NCI-H460 (cell line): Measurements from ENCODE around the gene OLFML2A. TPM values are rescaled to one million over a fixed set of nuclear protein-coding genes. Genes with fewer than 3 reads are reported as not detected.
"Not testable (repeated sequence)": the region's sequence is repeated elsewhere in the genome, so short reads cannot be mapped to it uniquely, and the experiment has no call there.

ENCODE experiments used
- DNase-seq: peaks from one replicate; pipeline ENCODE4 v3.0.0-alpha.2; 2016; ENCODE audit warnings: low read depth; ENCODE audit errors: extremely low read depth
- polyA plus RNA-seq: library from polyadenylated mRNA; depleted of rRNA; stranded (reverse); fragments of >200 nt; gene quantifications from 2 replicates; pipeline ENCODE4 v1.2.3, GENCODE V29; 2014; cell fraction: nucleus; rRNA removed
- total RNA-seq: library from RNA; depleted of rRNA; stranded (reverse); fragments of >200 nt; shearing (Covaris generic); gene quantifications from 2 replicates; pipeline ENCODE4 v1.2.3, GENCODE V29; 2014; rRNA removed

OLFML2A gene
- total RNA-seq: 60.6 and 63.6 TPM in 2 replicates
- polyA plus RNA-seq: 64.7 and 73.9 TPM in 2 replicates

DNA sequence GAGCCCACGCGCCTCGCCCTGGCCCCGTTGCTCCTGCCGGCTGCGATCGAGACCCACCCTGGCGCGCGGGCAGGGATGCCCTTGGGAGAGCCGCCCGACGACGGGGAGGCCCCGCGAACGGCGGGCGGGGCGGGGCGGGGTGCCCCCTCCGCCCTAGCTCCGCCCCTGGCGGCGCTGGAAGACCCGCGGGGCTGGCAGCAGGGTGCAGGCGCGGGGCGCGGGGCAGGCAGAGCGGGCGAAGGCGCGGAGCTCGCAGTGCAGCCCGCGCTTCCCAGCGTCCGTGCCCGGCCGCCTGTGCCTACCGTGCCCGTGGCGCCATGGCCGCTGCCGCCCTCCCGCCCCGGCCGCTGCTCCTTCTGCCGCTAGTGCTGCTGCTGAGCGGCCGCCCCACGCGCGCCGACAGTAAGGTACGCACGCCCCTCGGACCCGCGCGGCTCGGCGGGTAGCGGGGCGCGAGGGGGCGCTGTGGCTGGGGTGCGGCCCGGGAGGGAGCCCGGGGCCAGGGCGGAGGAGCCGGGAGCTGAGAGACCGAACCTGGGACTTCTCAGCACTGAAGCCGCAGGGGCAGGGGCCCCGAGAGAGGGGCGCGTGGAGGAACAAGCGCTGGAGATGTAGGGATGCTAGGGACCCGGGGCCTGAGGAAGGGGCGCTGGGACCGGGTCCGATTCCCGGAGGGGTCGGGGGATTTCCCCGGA is at the start of gene OLFML2A:
TSS of gene OLFML2A (plus strand) at position 180 of the 695 bp plus-strand sequence. CDS start at position 318, 138 bp downstream.
- peak; percentile 36 for DNase-seq

DNA sequence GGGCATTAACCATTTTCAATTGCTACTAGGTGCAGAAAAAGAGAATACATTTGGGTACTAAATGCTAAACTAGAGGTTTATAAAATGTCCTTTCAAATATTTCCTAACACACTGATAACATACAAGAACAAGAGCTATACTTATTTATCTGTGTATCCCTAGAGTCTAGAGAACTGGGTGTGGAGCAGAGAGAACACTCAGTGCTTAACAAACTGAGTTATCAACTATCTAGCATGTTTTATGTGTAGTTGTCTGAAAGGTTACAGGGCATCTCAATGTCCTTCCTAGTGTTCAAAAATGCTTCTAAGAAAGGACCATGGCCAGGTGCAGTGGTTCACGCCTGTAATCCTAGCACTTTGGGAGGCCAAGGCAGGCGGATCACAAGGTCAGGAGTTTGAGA is 46.2 kb upstream of the OLFML2A start:
- no peak for DNase-seq

DNA sequence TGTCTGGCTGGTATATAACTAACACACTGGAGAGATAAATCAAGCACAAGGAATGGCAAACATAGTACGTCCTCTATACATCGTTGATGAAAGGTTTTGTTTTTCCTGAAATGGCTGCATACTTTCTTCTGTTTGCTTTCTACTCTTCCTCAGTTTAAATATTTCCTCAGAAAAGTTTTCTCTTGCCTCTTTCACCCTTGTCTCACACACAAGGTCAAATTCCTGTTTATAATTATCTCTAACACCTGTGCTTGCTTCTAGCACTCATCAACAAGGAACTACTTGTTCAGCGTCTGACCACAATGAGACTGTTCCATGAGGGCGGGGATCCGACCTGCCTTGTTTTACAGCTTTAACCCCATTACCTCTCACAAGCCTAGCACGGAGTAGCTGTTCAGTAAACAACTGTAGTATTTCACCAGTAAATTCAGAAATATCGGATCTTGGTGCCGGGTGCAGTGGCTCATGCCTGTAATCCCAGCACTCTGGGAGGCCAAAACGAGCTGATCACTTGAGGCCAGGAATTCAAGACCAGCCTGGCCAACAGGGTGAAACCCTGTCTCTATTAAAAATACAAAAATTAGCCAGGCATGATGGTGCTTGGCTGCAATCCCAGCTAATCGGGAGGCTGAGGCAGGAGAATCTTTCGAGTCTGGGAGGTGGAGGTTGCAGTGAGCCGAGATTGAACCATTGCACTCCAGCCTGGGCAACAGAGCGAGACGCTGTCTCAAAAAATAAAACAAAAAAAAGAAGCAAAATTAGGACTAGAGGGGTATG is 42.8 kb upstream of the OLFML2A start:
- DNase-seq: no peak

DNA sequence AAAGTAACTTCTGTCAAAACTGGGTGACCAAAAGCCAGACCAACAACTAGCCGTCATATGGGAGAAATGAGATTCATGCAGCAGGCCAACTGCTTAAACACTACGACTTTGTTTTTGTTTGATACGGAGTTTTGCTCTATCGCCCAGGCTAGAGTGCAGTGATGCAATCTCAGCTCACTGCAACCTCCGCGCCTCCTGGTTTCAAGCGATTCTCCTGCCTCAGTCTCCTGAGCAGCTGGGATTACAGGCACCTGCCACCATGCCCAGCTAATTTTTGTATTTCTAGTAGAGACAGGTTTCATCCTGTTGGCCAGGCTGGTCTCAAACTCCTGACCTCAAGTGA is 42.2 kb upstream of the OLFML2A start:
- DNase-seq: not testable (repeated sequence)

DNA sequence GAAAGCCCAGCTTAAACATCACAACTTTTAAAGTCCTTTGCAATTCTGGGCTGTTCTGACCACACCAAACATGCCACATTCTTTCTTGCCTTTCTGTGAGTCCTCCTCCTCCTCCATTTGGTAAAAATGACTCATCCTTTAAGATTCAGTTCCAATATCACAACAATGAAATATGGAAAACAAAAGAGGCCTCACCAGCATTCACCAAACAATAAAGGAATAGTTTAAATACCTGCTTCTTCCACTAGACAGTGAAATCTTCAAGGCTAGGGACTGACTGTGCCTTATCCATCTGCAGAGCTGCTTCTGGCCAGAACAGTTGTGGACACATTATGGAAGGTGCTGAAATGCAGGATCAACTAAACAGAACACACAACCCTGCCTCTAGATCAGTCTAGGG is 41.8 kb upstream of the OLFML2A start:
- no peak for DNase-seq

DNA sequence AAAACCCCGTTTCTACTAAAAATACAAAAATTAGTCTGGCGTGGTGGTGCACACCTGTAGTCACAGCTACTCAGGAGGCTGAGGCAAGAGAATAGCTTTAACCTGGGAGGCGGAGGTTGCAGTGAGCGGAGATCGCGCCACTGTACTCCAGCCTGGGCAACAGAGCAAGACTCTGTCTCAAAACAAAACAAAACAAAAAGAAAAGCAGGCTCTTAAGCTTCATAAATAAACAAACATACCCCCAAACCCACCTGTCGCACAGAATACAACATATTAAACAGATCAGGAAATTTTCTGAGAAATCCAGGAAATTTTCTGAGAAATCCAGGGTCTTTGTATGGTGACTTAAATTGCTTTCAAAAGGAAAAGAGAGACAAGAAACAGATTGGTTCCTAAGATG is 38.9 kb upstream of the OLFML2A start:
- DNase-seq: not testable (repeated sequence)

DNA sequence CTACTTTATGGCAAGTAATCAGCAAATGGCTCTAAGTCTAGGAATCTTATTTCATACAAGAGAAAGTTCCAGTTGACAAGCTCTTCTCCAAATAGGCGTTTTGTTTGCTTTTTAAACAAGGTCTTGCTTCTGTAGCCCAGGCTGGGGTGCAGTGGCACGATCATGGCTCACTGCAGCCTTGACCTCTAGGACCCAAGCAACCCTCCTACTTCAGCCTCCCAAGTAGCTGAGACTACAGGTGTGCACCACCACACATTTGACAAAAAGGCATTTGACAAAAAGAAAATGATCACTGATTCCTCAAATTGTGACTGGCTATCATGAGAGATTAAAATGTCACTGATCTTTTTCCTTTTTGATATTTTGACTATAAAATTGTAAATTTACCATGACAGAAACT is 37.6 kb upstream of the OLFML2A start:
- no peak for DNase-seq

DNA sequence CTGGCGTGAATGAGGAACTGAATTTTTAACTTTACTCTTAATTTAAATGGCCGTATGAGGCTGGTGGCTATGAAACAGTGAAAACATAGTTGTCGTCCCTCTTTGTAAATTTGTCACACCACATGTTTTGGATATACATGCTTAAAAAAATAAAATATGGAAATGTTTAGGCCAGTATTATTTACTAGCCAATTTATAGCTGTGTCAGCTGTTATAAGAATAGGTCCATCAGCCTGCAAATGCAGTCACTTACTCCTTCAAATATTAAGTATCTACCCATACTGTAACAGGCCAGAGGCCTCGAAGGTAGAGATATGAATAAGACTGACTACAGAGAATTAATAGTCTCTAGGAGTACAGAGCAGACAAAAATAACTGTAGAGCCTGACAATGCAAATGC is 35.8 kb upstream of the OLFML2A start:
- DNase-seq: no peak

DNA sequence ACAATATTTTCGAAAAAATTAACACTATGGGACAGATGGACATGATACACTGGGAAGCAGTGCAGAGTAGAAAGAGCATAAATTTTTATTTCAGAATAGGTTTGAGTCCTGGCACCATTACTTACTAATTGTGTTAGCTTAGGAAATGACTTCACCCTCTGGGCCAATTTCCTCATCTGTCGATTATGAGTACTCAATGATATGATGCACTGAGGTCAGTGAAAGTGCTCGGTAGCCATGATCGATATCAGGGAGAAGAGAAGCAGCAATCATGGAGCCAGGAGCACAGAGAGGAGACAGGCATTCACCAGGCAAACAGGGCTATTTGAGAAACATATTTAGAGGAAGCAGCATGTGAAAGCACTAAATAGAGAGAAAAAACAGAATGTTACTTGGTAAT is 35.3 kb upstream of the OLFML2A start:
- DNase-seq: no peak

DNA sequence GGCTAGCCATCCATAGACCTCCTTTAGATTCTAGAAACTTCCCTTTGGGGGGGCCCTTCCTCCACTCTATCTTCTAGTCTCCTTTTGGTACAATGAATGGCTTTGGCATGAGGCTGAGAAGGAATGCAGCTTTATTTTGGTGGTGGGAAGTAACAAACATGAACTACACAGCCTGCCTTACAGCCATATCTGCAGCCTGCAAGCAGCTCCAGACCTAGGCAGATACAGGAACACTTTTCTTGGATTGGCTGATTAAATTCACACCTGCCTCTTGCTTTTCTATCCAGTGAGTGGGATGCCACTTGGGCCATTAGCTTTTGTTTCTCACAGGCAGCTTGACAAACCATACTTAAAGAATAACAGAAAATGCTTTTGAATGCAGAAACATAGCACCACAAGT is 34.0 kb upstream of the OLFML2A start:
- DNase-seq: no peak

DNA sequence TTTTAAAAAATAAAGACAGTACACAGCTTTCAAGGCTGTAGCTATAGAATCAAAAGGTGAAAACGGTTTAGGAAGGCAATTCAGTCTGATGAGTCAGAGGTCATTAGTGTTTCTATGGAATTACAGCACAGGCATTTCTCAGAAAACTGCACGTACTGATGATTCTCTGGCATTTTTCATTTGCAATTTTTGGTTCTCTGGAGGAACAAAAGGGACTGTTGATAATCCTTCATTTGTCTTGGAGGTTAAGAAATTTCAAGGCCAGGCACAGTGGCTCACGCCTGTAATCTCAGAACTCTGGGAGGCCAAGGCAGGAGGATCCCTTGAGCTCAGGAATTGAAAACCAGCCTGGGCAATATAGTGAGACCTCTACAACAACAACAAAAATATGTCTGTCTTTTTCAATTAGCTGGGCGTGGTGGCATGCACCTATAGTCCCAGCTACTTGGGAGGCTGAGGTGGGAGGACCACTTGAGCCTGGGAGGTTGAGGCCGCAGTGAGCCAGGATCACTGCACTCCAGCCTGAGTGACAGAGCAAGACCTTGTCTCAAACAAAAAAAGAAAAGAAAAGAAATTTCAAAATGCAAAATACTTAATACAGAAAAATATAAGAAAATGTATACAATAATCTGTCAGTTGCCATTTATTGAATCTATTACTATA is 33.1 kb upstream of the OLFML2A start:
- no peak for DNase-seq

DNA sequence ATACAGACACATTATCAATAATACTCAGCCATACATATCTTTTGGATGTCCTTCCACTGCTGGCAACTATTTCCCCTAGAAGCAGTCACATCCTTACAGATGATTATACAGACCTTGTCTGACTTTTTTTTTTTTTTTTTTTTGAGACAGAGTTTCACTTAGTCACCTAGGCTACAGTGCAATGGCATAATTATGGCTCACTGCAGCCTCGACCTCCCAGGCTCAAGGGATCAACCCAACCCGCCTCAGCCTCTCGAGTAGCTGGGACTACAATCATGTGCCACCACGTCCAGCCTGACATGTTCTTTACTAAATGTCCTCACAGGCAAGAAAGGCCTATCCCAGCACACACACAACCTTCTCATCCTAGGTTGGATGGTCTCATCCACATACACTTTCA is 29.9 kb upstream of the OLFML2A start:
- DNase-seq: no peak

DNA sequence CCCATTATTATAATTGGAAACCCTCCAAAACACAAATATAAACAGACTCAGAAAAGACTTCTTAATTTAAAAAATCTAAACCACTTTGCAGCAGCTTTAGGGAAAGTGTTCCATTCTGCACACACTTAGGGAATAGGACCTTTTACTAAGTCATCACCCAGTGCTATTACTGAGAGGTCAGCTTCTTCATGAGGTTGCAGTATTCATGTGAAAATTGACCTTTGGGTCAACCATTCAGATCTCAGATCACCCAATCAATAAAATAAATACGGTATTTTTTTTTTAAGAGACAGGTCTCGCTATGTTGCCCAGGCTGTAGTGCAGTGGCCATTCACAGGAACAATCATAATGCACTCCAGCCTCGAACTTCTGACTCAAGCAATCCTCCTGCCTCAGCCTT is 27.6 kb upstream of the OLFML2A start:
- no peak for DNase-seq

DNA sequence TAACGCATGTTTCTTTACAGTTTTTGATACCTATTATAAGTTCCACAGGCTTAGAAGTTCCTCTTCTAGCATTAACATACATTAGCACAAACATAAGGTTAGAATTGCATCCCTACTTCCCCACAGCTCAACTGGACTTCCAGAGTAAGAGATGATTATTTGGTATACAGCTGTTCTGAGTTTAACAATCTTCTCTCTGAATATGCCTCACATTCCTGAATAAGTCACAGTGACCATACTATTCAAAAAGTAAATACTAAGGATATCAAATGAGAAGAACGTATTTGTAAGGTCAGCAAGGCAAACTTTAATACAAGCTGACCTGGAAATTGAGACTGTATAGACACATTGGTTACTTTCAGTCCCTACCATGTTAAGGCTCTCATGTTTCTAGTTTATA is 27.2 kb upstream of the OLFML2A start:
- DNase-seq: no peak

DNA sequence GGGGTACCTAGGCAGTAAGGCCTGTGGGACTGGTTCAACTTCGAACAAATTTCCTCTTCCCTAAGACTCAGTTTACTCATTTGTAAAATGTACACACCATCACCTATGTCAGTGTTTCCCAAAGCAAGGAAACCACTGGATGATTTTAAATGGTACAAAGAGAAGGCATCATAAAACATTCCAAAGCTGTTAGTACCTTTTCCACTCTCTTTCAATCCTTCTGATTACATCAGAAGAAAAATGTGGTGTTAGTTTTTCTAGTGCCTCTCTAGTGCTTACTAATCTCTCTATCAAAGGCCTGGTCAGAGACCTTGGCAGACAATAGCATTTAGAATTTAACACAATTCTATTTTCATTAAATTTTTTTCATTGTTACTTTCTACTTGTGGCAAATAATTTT is 24.0 kb upstream of the OLFML2A start:
- DNase-seq: no peak

DNA sequence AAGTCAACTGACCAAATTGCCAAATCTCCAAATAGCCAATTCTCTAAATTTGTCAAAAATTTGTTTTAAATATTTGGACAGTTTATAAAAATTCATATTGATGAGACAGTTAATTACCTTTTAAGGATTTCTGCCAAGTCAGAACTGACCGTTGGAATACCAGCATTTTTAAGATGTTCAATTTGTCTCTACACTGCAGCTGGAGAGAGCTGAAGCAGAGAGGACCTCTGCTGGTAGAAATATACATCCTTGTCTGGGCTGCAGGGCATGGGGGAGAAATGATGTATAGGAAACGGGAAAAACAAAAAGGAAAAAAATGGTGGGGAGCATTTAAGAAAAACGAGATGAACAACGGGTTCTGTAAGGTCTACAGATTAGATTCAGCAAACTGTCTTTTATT is 22.6 kb upstream of the OLFML2A start:
- no peak for DNase-seq

DNA sequence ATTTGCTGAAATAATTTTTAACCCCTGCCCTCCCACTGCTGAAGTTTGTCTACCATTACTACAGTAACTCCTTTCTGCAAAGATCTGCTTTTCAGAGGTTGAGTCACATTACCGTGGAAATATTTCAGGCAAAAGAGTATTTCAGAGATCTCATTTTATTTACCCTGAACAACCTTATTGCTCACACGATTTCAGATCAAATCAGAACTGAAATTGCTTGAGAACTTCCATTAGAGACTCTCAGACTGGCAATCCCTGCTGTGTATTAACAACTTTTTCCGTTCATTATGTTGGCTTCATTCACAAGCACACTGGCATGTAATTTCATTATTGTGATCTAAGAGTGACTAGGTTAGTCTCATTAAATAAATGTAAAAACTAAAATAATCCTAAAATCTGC is 21.9 kb upstream of the OLFML2A start:
- no peak for DNase-seq

DNA sequence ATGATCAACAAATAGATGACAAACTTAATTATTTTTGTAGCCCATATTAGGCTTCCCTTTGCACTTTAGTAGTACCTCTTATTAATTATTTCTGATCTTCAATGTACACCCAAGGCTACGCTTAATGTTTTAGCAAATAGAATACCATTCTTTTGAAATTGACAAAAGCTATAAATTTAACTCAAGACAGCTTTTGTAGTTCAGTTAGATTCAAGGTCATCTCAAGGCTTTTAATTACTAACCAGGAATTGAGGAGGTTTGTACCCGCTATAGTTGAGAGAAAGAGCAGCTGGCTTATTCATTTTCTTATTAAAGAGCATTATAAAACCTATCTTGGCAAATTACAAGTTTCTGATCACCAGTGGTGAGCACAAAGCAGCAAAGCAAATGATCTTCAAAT is 20.9 kb upstream of the OLFML2A start:
- DNase-seq: no peak

DNA sequence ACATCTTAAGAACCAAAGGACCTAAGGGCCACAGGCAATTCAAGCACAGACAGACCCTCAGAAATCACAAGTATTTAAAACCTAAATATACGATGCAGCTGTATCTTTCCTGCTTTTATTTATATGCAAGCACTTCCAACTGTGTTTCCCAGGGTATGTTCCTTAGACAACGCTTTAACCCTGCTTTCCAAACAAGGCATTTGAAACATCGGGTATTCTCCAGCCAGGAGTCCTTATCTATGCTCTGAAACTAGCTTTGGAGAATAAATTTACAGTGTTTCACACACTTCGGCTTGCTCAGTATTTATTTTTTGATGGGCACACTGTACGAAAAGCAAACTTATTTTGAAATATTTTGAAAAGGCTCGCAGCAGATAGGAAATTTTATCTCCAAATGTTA is 19.3 kb upstream of the OLFML2A start:
- no peak for DNase-seq

DNA sequence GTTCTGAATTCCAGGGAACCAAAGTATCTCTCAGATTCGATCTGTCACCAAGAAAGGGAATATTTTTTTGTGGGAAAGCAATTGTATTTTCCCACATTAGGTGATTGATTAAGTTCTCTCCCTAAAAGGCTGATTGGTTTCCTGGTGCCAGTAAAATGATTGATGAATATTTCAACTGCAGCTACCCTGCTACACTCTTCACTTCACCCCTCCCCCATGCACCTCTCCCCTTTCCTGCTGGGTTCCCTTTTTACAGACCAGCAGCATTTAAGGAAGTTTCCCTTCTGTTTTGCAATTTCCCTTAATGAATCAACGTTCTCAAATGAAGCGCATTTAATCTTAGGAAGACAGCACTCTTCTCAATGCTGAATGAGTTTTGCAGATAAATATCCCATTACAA is 18.9 kb upstream of the OLFML2A start:
- DNase-seq: no peak

DNA sequence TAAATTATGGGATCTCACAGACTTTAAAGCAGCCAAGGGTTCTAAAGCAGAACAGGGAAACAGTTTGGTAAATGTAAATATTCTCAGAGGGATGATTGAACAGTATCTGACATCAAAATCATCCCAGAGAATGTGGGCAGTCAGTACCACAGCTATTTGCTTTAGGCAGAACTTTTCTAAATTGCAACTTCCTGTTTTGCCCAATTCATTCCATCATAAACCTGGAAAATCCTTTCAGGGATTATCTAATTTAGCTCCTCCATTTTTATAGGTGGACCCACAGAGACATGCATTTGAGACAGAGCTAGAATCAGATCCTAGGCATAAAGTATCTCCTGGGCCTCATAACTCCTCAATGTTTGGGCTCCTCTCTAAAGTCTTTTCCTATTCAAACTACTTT is 18.2 kb upstream of the OLFML2A start:
- no peak for DNase-seq

DNA sequence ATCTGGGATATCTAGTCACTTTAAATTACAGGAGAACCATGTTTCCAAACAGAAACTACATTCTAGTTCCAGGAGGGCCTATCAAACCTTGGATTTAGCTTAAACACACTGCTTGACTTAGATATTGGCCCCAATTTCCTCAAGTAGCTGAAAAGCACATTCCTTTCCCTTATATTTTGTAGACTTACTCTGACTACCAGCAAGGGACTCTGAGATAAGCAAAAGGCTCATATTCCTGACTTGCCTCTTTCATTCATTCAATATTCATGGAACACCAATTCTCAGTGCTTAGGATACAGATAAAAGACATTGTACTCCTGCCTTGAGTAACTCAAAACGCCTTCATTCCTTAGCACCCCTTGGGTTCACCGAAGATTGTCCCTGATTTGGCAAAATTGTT is 17.6 kb upstream of the OLFML2A start:
- DNase-seq: no peak
